OCI-LY3 (cell line): ENCODE data around the gene BTRC.
"Not testable (repeated sequence)": the region's sequence is repeated elsewhere in the genome, so short reads cannot be mapped to it uniquely, and the experiment has no call there.

ENCODE experiments used
- EZH2phosphoT487 ChIP-seq: fragments of 200-600 bp; shearing (Covaris generic); IDR thresholded peaks from 2 replicates; pipeline ENCODE4 v1.6.1; 2018; ENCODE audit warnings: antibody characterized with exemption, mixed run types, low read depth
- TF ChIP-seq, protein P1 (sequence below): fragments of 200-600, 300-600 bp; sonication (generic); IDR thresholded peaks from 2 replicates; pipeline ENCODE4 v1.5.1; 2014; ENCODE audit warnings: antibody characterized with exemption, low read length, low read depth

DNA sequence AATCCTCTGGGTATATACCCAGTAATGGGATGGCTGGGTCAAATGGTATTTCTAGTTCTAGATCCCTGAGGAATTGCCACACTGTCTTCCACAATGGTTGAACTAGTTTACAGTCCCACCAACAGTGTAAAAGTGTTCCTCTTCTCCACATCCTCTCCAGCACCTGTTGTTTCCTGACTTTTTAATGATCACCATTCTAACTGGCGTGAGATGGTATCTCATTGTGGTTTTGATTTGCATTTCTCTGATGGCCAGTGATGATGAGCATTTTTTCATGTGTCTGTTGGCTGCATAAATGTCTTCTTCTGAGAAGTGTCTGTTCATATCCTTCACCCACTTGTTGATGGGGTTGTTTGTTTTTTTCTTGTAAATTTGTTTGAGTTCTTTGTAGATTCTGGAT, 68.0 kb downstream of the BTRC start:
- TF ChIP-seq, protein P1, sequence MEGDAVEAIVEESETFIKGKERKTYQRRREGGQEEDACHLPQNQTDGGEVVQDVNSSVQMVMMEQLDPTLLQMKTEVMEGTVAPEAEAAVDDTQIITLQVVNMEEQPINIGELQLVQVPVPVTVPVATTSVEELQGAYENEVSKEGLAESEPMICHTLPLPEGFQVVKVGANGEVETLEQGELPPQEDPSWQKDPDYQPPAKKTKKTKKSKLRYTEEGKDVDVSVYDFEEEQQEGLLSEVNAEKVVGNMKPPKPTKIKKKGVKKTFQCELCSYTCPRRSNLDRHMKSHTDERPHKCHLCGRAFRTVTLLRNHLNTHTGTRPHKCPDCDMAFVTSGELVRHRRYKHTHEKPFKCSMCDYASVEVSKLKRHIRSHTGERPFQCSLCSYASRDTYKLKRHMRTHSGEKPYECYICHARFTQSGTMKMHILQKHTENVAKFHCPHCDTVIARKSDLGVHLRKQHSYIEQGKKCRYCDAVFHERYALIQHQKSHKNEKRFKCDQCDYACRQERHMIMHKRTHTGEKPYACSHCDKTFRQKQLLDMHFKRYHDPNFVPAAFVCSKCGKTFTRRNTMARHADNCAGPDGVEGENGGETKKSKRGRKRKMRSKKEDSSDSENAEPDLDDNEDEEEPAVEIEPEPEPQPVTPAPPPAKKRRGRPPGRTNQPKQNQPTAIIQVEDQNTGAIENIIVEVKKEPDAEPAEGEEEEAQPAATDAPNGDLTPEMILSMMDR: not testable (repeated sequence)
- TF ChIP-seq EZH2phosphoT487: not testable (repeated sequence)
